GM21717 (cell line): ENCODE data around the gene MACROD2.
"Not testable (repeated sequence)": the region's sequence is repeated elsewhere in the genome, so short reads cannot be mapped to it uniquely, and the experiment has no call there.

Experiments used
- ATAC-seq: cut with Tn5 transposase; IDR thresholded peaks from one replicate; pipeline ENCODE4 v1.9.1; 2021; ENCODE audit warnings: mild to moderate bottlenecking, moderate library complexity; ENCODE audit not compliant: unreplicated experiment

Gene MACROD2

DNA sequence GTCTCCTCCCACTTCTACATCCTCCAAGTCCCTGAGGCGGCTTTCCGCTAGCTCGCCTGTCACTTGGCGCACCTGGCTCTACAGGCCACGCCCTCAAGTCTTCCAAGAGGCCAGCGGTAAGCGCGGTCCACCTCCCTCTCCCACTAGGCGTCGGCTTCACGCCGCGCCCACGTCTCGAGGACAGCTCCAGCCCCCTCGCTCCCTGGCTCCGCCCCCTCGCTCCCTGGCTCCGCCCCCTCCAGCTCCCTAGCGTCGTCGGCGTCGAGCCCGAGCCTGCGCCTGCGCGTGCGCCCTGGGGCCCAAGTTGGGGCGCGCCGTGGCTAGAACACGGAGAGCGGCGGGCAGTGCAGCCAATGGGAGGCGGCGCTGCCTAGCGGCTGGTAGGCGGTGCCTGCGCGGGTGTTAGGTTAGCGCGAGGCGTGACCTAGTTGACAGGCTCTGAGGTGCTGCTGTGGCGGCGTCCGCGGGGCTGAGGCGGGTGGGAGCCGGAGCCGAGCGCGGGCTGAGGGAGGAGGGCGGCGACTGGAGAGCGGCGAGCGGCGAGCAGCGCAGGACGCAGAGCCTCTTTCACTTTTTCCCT is at the start of gene MACROD2:
MACROD2 (plus strand) TSS at position 431 of the 580 bp plus-strand sequence.
- ATAC-seq, result no peak

DNA sequence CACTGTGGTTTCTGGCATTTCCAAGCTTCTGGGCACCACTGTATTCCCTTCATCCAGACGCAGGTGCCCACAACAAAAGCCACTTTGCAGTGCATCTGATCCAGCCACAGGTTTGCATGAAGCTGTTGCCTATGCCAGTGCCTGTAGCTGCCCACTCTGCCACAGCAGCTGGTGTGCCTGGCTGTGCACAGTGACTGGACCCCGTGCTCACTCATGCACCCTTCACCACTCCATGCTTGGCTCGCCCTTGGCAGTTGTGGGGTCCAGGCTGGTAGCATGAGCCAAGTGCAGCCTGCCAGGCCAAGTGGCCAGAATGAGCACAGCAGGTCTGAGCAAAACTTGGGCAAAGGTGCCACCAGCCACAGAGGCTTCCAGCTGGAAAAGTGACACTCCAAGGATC is 47.6 kb upstream of the MACROD2 start:
- ATAC-seq, result no peak

DNA sequence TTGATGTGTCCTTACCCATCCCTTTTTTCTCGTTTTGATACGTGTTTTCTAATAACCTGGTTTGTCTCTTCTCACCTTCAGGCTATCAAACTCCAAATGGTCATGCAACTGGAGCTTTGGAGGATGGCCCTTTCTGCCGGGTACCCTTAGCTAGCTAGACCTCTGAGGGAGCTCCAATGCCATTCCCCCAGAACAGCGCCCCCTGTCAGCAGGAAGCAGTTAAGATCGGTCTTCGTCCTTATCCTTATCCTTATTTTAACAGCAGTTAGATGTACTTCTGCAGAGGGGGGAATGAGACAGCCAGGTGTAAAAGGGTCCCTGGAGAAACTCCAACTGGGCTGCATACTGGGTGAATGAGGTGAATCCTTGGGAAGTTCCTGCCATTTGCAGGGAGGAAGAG is 42.1 kb upstream of the MACROD2 start:
- ATAC-seq, result no peak

DNA sequence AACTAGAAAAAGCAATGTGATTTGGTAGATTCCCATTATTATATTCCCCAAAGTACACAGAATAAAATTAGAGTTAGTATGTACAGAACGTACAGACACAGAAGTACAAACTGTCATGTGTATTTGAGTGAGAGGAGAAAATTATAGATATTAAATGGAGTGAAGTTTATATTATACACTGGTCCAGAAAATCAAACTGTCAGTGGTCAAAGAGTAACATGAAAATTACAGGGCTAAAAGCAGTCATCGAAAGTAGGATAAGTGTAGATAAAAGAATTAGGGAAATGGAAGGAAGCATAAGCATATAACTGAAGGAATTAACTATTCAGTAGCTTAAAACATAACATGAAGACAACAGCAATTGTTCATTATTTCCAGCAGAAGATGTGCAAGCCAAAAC is 35.2 kb upstream of the MACROD2 start:
- ATAC-seq, result no peak

DNA sequence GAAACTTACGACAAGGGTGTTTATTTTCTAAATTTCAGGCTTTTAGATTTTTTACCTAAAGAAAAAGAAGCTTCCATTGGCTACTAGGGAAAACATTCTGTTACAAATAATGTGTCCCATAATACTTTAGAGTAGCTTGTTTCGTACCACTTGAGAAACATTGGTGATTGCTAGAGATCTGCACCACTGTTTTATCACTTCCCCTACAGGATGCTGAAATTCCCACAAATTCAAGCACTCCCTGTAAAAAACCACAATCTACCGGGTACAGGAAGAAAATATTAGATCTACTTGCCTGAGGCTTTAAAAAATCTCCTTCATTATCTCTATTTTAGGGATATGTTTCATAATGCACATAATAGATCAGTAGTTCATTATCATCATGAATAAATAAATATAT is 34.8 kb upstream of the MACROD2 start:
- ATAC-seq, result no peak

DNA sequence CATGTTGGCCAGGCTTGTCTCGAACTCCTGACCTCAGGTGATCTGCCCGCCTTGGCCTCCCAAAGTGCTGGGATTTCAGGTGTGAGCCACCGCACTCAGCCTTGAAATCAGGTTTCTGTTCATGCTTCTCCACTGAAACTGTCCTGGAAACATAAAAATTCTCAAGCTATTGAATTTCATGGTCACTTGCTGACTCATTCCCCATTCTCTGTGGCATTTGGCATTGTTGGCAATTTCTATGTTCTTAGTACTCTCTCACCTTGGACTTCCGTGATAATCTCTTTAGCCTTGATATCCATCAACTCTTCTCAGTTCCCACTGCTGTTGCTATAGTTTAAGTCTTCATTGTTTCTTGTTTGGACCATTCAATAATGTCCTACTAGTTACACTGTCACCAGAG is 11.1 kb upstream of the MACROD2 start:
- ATAC-seq, result no peak

DNA sequence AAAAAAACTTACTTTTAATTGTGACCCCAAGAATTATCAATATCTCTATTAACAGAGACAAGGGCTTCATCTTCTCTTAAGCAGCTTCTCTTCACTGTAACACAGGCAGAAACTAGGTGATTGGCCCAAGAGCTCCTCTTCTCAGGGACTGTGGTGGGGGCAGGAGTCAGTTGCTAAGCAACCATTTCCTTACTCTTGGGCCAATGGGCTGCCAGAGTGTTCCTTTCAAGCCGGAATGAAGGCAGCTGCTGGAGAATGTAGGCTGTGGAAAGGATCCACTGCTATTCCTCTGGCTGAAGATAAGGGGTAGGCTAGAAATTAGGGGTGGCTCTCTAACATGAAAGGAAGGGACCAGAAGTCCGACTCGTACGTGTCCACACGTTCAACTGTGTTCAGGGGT is 4.9 kb upstream of the MACROD2 start, which contains the start of gene SEL1L2:
SEL1L2 (minus strand) TSS at position 150 of the 400 bp plus-strand sequence; CDS start at position 70, 80 bp downstream.
- ATAC-seq, result no peak

DNA sequence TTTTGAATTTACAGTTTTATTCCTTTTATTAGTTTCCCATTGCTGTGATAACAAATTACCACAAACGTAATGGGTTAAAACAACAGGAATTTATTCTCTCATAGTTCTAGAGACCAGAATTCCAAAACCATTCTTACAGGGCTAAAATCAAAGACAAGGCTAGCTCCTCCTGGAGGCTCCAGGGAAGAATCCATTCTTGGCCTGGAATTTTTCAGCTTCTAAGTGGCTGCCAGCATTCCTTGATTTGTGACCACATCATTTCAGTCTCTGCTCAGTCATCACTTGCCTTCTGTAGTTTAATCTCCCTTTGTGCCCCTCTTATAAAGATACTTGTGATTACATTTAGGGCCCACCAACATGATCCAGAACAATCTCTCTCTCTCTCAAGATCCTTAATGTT is 4.0 kb upstream of the MACROD2 start:
- no peak for ATAC-seq

DNA sequence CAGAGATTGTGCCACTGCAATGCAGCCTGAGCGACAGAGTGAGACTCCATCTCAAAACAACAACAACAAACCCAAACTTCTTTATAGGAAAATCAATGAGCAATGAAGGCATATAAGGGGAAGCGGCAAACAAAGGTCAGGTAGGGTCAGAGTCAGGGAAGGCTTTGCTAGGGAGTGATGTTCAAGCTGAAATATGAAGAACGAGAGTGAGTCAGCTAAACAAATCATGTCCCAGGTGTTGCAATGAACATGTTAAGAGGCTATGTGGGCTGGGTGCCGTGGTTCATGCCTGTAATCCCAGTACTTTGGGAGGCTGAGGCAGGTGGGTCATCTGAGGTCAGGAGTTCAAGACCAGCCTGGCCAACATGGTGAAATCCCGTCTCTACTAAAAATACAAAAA is 3.4 kb upstream of the MACROD2 start:
- ATAC-seq, result not testable (repeated sequence)

DNA sequence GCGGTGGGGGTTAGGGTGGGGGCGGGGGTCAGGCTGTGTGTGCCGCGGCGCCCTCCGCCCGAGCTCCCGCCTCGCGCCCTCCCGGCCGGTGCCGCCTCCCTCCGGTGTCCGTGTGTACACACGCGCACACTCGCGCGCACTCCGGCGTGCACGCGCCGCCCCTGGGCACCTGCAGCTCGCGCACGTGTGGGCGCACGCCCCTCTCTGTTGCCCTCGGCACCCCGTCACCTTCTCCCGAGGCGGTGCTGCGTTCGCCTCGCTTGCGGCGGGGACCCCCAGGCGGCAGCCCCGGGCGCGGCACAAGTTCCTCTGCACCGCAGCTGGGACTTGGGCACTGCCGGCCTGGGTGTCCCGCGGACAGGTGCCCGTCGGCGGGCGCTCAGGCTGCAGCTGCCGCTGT is 525 bp downstream of the MACROD2 start:
- ATAC-seq, result no peak

DNA sequence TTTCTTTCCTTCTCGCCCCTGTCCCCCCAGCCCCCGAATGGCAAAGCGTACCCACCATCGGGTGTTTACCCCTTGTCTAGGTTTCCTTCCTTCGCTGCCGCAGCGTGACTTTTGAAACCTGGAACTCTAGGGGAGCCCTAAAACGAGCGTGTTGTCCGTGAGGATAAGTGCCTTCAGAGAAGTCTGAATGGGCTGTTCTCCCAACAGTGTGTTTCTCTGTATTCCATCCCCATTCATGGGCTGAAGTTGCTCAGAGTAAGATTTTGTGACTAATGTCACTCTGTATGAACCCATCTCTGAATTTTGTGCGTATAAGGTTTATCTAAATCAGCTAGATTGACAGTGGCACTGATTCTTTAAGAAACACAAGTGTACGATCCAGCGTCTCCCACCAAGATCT is 949 bp downstream of the MACROD2 start:
- no peak for ATAC-seq

DNA sequence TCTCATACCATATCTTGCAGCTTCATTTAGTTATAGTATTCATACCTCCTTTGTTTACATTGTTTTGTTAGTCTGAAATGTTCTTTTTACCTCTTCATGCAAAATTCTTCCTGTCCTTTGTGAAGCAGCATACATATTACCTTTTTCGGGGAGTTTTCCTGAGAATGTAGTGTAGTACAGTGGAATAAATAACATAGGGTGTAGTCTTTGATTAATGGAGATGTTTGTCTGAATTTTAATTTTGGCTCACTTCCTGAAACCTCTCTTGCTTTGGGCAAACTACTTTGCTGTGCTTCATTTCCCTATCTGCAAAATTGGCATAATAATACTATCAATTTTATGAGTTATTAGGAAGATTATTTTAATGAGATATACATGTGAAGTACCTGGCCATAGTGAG is 5.6 kb downstream of the MACROD2 start:
- ATAC-seq, result no peak

DNA sequence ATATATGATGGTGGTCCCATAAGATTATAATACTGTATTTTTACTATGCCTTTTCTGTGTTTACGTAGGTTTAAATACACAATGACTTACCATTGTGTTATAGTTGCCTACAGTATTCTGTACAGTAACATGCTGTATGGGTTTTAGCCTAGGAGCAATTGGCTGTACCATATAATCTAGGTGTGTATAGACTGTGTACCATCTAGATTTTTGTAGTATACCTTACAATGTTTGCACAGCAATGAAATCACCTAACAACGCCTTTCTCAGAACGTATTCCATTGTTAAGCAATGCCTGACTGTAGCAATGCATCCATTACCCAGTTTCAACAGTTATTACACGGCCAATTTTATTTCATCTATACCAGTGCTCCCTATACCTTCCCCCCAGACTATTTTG is 10.7 kb downstream of the MACROD2 start:
- ATAC-seq, result no peak

DNA sequence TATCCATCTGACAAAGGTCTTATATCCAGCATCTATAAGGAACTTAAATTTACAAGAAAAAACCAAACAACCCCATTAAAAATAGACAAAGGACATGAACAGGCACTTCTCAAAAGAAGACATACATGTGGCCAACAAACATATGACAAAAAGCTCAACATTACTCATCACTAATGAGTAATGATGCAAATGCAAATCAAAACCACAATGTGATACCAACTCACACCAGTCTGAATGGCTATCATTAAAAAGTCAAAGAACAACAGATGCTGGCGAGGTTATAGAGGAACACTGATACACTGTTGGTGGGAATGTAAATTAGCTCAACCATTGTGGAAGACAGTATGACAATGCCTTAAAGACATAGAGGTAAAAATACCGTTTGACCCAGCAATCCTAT is 13.9 kb downstream of the MACROD2 start:
- no peak for ATAC-seq

DNA sequence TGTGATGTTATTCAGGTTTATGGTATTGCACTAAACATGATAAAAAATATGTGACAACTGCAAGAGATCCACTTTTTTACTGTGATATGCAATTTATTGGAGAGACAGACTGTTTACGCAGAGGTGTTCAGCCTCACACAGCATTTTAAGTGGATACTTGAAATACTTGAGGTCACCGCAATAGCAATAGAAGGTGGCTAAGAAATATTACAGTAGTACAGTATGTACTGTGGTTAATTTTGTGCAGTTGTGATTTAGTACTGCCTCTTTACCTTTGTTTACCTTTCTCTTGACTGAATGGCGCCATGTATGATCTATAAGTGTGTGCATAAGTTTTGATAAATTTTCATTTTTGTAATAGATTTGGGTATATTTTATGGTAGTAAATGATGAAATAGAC is 17.4 kb downstream of the MACROD2 start:
- ATAC-seq, result no peak

DNA sequence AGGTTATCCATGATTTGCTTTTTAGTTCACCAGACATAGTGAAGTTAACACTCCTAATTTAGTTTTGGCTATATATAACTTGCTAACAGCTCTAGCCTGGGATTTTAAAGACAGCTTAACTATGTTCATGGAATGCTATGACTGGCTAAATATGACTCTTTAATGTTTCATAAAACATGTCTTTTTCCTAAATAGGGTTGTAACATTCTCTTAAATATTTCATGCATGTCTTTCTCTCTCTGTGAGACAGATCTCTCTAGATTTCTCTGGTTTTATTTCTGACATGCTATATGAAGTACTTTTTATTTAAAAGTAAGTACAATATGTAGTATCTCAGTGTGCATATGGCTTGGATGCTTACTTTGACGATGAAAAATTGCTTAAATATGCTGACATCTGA is 35.7 kb downstream of the MACROD2 start:
- ATAC-seq, result no peak

DNA sequence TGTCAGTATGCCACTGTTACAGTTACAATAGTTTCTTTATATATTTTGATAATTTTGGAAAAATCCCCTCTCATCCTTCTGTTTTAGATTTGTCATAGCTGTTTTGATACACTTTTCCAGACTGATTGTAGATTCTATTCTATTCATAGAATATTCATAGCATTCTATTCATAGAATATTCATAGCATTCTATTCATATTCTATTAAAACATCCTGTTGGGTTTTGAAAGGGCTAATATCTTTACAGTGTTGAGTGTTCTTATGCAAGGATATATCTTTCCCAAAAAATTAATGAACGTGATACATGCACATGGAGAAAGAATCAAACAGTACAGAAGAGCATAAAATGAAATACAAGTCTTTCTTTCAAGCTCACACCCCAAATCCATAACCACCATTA is 38.0 kb downstream of the MACROD2 start:
- no peak for ATAC-seq

DNA sequence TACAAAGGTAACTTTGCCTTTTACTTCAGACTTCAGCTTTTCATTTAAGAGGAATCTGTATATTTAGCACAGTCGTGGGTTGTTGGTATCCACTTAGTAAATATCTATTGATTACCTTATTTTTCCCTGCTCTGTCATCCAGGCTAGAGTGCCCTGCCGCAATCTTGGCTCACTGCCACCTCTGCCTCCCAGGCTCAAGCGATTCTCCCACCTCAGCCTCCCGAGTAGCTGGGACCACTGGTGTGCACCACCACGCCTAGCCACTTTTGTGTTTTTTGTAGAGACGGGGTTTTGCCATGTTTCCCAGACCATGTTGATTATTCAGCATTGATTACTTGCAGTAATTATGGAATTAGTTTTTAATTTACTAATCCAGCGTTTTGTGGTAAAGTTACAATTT is 41.3 kb downstream of the MACROD2 start:
- ATAC-seq, result no peak

DNA sequence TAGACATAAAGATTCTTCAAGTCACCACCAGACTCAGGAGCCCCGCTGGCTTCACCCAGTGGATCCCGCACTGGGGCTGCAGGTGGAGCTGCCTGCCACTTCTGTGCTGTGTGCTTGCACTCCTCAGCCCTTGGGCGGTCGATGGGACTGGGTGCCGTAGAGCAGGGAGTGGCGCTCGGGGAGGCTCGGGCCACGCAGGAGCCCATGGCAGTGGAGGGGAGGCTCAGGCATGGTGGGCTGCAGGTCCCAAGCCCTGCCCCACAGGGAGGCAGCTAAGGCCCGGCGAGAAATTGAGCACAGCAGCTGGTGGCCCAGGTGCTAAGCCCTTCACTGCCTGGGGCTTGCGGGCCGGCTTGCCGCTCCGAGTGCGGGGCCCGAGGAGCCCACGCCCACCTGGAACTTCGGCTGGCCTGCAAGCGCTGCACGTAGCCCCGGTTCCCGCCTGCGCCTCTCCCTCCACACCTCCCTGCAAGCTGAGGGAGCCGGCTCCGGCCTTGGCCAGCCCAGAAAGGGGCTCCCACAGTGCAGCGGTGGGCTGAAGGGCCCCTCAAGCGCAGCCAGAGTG is 49.5 kb downstream of the MACROD2 start:
- not testable (repeated sequence) for ATAC-seq

DNA sequence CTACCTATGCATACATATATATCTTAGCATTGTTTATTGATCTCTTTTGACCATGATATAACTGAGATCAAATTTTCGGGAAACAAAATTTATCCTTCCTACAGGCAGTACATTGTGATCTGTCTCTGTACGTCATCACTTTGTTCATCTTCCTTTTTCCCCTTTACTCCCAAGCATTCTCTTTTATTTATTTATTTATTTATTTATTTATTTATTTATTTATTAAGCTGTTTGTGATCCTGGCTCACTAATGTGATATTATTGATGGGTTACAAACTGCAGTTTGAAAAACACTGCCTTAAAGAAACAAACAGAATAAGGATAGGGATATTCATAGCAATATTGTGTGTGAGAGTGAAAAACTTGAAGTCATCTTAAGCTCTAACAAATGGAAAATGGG is 51.2 kb downstream of the MACROD2 start:
- no peak for ATAC-seq

DNA sequence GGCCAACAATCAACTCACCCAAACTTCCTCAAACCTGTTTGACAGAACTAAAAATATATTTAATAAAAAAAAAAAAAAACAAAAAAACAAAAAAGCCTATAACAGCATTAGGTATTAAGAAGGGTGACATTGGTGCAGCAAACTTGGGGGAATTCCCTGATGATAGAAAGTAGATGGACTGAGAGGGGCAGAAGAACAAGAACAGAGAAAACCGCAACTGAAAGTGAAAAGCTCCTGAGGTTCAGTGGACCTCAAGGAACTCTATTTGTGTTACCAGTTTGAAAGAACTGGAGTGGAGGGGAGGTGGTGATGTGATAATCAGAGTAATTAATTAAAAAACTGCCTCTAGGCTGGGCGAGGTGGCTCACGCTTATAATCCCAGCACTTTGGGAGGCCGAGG is 53.8 kb downstream of the MACROD2 start:
- peak; percentile 91 for ATAC-seq

DNA sequence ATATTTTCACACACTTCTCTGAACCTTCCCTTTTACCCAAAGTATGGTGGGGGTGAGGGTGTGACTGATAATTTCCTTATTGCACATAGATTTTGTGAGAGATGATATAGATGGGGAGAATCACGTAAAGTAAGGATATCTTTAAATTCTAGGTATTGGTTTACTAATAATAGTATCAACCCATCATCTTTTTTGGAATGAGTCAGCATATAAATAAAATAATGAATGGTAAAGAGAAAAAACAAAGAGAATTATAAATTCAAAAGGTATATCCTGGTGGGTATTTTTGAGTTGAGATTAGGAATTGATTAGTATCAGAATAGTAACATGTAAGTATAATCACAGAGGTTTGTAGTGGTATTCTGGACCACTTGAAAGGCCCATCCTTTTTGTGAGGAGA is 56.1 kb downstream of the MACROD2 start:
- ATAC-seq, result no peak

DNA sequence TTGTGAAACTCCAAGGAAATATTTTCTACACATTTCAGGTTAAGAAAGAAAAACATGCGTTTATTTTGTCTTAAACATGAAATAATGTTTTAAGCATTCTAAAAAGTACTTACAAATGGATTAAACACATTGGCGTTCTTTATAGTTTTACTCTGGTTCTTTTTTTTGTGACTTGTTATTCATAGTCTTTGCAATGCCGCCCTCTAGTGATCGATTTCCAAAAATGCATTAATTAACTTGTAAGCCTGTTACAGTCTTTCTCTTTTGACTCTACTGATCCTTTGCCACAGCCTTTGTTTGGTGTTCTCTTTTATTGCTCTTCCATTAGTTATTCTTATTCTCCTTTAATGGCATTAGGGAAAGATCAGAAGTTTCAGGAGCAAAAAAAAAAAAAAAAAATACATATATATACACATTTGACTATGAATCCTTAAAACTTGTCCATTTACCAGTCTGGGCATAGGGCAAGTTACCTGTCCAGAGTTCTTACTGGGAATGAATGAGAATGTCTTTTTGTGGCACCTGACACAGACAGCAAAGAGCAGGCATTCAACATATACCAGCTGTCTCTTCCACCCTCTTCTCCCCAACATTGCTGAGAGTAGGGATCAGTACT is 59.9 kb downstream of the MACROD2 start:
- no peak for ATAC-seq
